Loucy (cell line): ENCODE measurements around the gene NIN.

ENCODE experiments used
- H2AFZ ChIP-seq: fragments of 200-600 bp; sonication (generic); 2 replicates; pipeline ENCODE4 v1.6.0; 2016; ENCODE audit warnings: antibody characterized with exemption, mild to moderate bottlenecking, low read length, moderate library complexity
- H3F3A ChIP-seq: fragments of 200-600 bp; 2 replicates; pipeline ENCODE4 v1.6.0; 2016; ENCODE audit warnings: antibody characterized with exemption, low read depth, mild to moderate bottlenecking
- H3K27me3 ChIP-seq: fragments of 200-600 bp; sonication (generic); 2 replicates; pipeline ENCODE4 v1.6.1; 2014; ENCODE audit warnings: low read length, mild to moderate bottlenecking; ENCODE audit not compliant: insufficient read depth, poor library complexity, severe bottlenecking
- H3K36me3 ChIP-seq: fragments of 200-600 bp; sonication (generic); 2 replicates; pipeline ENCODE4 v1.6.1; 2016; ENCODE audit warnings: low read length; ENCODE audit not compliant: insufficient read depth
- H3K4me1 ChIP-seq: fragments of 200-600 bp; sonication (generic); 2 replicates; pipeline ENCODE4 v1.5.1; 2014; ENCODE audit warnings: low read length, mild to moderate bottlenecking; ENCODE audit not compliant: insufficient read depth, poor library complexity, severe bottlenecking
- H3K4me2 ChIP-seq: fragments of 200-600 bp; sonication (generic); 2 replicates; pipeline ENCODE4 v1.6.0; 2014; ENCODE audit warnings: antibody characterized with exemption, low read length, low read depth, mild to moderate bottlenecking; ENCODE audit not compliant: poor library complexity, severe bottlenecking
- H3K4me3 ChIP-seq: fragments of 200-600 bp; sonication (generic); 2 replicates; pipeline ENCODE4 v1.5.1; 2014; ENCODE audit warnings: low read length, mild to moderate bottlenecking, mixed read lengths; ENCODE audit not compliant: poor library complexity, severe bottlenecking
- H3K79me2 ChIP-seq: fragments of 200-600 bp; sonication (generic); 2 replicates; pipeline ENCODE4 v1.6.1; 2014; ENCODE audit warnings: low read length; ENCODE audit not compliant: insufficient read depth
- H3K9ac ChIP-seq: fragments of 200-600 bp; sonication (generic); 2 replicates; pipeline ENCODE4 v1.6.0; 2014; ENCODE audit warnings: mild to moderate bottlenecking, low read depth, low read length, moderate library complexity; ENCODE audit not compliant: poor library complexity, severe bottlenecking
- H3K9me2 ChIP-seq: fragments of 200-600 bp; sonication (generic); replicated peaks from 2 replicates; pipeline ENCODE4 v1.6.1; 2016; ENCODE audit warnings: low read depth, low read length, mixed read lengths
- H3K9me3 ChIP-seq: fragments of 200-600 bp; sonication (generic); 2 replicates; pipeline ENCODE4 v1.6.1; 2014; ENCODE audit warnings: mild to moderate bottlenecking, antibody characterized with exemption, low read length, low read depth; ENCODE audit not compliant: insufficient read depth
- H4K20me1 ChIP-seq: fragments of 200-600 bp; sonication (generic); 2 replicates; pipeline ENCODE4 v1.6.0; 2014; ENCODE audit warnings: antibody characterized with exemption, low read length, mild to moderate bottlenecking; ENCODE audit not compliant: insufficient read depth, poor library complexity, severe bottlenecking
- EZH2phosphoT487 ChIP-seq: fragments of 200-600 bp; IDR thresholded peaks from 2 replicates; pipeline ENCODE4 v1.6.1; 2018; ENCODE audit warnings: antibody characterized with exemption, mild to moderate bottlenecking, moderate library complexity, borderline replicate concordance
- TF ChIP-seq, protein P1 (sequence below): fragments of 200-600 bp; sonication (generic); conservative IDR thresholded peaks from 2 replicates; pipeline ENCODE4 v1.5.1; 2014; ENCODE audit warnings: mild to moderate bottlenecking, antibody characterized with exemption, low read length

Gene NIN

GRCh38 chr14:50750323-50750722, 80.6 kb downstream of the NIN start:
- no peaks in the 10 kb centered on the region for H3K79me2 ChIP-seq
- no peaks in the 10 kb centered on the region for H3K9me3 ChIP-seq
- H3K4me1 ChIP-seq = no peaks in the 10 kb centered on the region
- no peak overlapping the region for H3K4me2 ChIP-seq
- H3K27me3 ChIP-seq = no peaks in the 10 kb centered on the region
- no peaks in the 10 kb centered on the region for H3K9me2 ChIP-seq
- peaks cover 84% of the 10 kb centered on the region for H3K36me3 ChIP-seq
- H3F3A ChIP-seq = no peaks in the 10 kb centered on the region
- H4K20me1 ChIP-seq = no peaks in the 10 kb centered on the region
- no peak overlapping the region for H2AFZ ChIP-seq
- TF ChIP-seq, protein P1, sequence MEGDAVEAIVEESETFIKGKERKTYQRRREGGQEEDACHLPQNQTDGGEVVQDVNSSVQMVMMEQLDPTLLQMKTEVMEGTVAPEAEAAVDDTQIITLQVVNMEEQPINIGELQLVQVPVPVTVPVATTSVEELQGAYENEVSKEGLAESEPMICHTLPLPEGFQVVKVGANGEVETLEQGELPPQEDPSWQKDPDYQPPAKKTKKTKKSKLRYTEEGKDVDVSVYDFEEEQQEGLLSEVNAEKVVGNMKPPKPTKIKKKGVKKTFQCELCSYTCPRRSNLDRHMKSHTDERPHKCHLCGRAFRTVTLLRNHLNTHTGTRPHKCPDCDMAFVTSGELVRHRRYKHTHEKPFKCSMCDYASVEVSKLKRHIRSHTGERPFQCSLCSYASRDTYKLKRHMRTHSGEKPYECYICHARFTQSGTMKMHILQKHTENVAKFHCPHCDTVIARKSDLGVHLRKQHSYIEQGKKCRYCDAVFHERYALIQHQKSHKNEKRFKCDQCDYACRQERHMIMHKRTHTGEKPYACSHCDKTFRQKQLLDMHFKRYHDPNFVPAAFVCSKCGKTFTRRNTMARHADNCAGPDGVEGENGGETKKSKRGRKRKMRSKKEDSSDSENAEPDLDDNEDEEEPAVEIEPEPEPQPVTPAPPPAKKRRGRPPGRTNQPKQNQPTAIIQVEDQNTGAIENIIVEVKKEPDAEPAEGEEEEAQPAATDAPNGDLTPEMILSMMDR = no peak
- no peak for TF ChIP-seq EZH2phosphoT487
- H3K9ac ChIP-seq = no peak overlapping the region
- H3K4me3 ChIP-seq = no peak overlapping the region

- Histone ChIP-seq H3K9ac (no peak overlapping the region), H3K79me2 (no peaks in the 10 kb centered on the region), H3K4me3 (no peak overlapping the region), H3F3A (no peaks in the 10 kb centered on the region), H3K9me3 (no peaks in the 10 kb centered on the region), H3K36me3 (peaks cover 81% of the 10 kb centered on the region), H3K4me2 (no peak overlapping the region), H3K4me1 (peaks cover 6% of the 10 kb centered on the region), H4K20me1 (no peaks in the 10 kb centered on the region), H3K9me2 (no peaks in the 10 kb centered on the region), H3K27me3 (no peaks in the 10 kb centered on the region), H2AFZ (no peak overlapping the region)
- TF ChIP-seq, protein P1 = no peak
- no peak for TF ChIP-seq EZH2phosphoT487
Observed at GRCh38 chr14:50745401-50746058, 85.4 kb downstream of the NIN start.

GRCh38 chr14:50744231-50744630, 86.7 kb downstream of the NIN start:
- Histone ChIP-seq H3K4me2 (no peak overlapping the region), H3F3A (no peaks in the 10 kb centered on the region), H3K4me1 (peaks cover 6% of the 10 kb centered on the region), H3K4me3 (no peak overlapping the region), H3K9ac (no peak overlapping the region), H3K27me3 (no peaks in the 10 kb centered on the region), H3K9me3 (no peaks in the 10 kb centered on the region), H4K20me1 (no peaks in the 10 kb centered on the region), H3K9me2 (no peaks in the 10 kb centered on the region), H3K36me3 (peaks cover 79% of the 10 kb centered on the region), H3K79me2 (no peaks in the 10 kb centered on the region), H2AFZ (no peak overlapping the region)
- TF ChIP-seq EZH2phosphoT487 = no peak
- TF ChIP-seq, protein P1 = no peak
